GM12878 (cell line): ENCODE measurements around the gene EBF3. TPM values are rescaled to one million over a fixed set of nuclear protein-coding genes. Genes with fewer than 3 reads are reported as not detected.

Experiments used
- ATAC-seq: fragments of 200-7000 bp; cut with Tn5 transposase; 3 replicates; pipeline ENCODE4 v1.9.1; 2020; ENCODE audit warnings: mild to moderate bottlenecking, moderate library complexity
- BruUV-seq: library from RNA; stranded (reverse); fragments of 400-500 nt; replicated peaks from 2 replicates; lab custom pipeline; 2021; lab: Mats Ljungman, UMichigan
- CTCF ChIA-PET: fragments of 300-600 bp; sonication (Branson Sonifier 250); formaldehyde crosslinking; extraction: SDS; loops from one replicate; lab custom pipeline; 2021; ENCODE audit warnings: inconsistent platforms; lab: Yijun Ruan, JAX
- POLR2A ChIA-PET: fragments of 350-600 bp; formaldehyde crosslinking; extraction: SDS; loops from one replicate; lab custom pipeline; 2021; ENCODE audit warnings: inconsistent platforms; lab: Charles Lee
- RAD21 ChIA-PET: fragments of 300-600 bp; sonication (Branson Sonifier 250); formaldehyde crosslinking; loops from one replicate; lab custom pipeline; 2023; ENCODE audit warnings: antibody characterized with exemption; ENCODE audit not compliant: unreplicated experiment; lab: Charles Lee
- SMC1A ChIA-PET: fragments of 300-600 bp; sonication (Branson Sonifier 250); formaldehyde crosslinking; loops from one replicate; lab custom pipeline; 2023; ENCODE audit not compliant: unreplicated experiment, uncharacterized antibody; lab: Charles Lee
- DNase-seq: peaks from one replicate; pipeline ENCODE4 v3.0.0-alpha.2; 2011; ENCODE audit warnings: low read depth, low spot score
- FAIRE-seq: peaks from 3 replicates; lab custom pipeline; 2011; peaks lifted over from hg19 to GRCh38; lab: Jason Lieb, UNC
- H2AFZ ChIP-seq: 2 replicates; pipeline ENCODE4 v1.6.0; 2011; ENCODE audit warnings: low read depth, low read length, control low read depth; ENCODE audit not compliant: control insufficient read depth
- H3K27ac ChIP-seq: 2 replicates; pipeline ENCODE4 v1.5.1; 2011; ENCODE audit warnings: control low read depth; ENCODE audit not compliant: control insufficient read depth, insufficient read depth
- H3K27me3 ChIP-seq, 2 experiments: replicated peaks in 1 of 2; 2 replicates each; pipeline versions ENCODE4 v1.6.0 to v1.6.1; 2011; ENCODE audit warnings: low read length in 1 of 2; ENCODE audit not compliant: control insufficient read depth in 2 of 2, insufficient read depth in 2 of 2
- H3K36me3 ChIP-seq, 2 experiments: 2 replicates each; pipeline ENCODE4 v1.5.1; 2011; ENCODE audit warnings: low read length in 1 of 2; ENCODE audit not compliant: control insufficient read depth in 2 of 2, insufficient read depth in 2 of 2
- H3K4me1 ChIP-seq: 2 replicates; pipeline ENCODE4 v1.6.1; 2011; ENCODE audit warnings: mild to moderate bottlenecking, low read length, moderate library complexity, mixed read lengths; ENCODE audit not compliant: control insufficient read depth, insufficient read depth
- H3K4me2 ChIP-seq: 2 replicates; pipeline ENCODE4 v1.6.0; 2011; ENCODE audit warnings: control low read depth; ENCODE audit not compliant: control insufficient read depth, insufficient read depth
- H3K4me3 ChIP-seq: fragments of 200-600 bp; sonication (generic); 2 replicates; pipeline ENCODE4 v1.5.1; 2016
- H3K79me2 ChIP-seq: 2 replicates; pipeline ENCODE4 v1.6.0; 2011; ENCODE audit warnings: low read length; ENCODE audit not compliant: control insufficient read depth, insufficient read depth
- H3K9ac ChIP-seq: 2 replicates; pipeline ENCODE4 v1.8.0; 2011; ENCODE audit warnings: low read length, control low read depth, mixed read lengths; ENCODE audit not compliant: control insufficient read depth, insufficient read depth
- H3K9me3 ChIP-seq: replicated peaks from 3 replicates; pipeline ENCODE4 v1.5.1; 2011; ENCODE audit warnings: mild to moderate bottlenecking, low read length; ENCODE audit not compliant: control insufficient read depth, insufficient read depth
- H4K20me1 ChIP-seq: 2 replicates; pipeline ENCODE4 v1.6.0; 2011; ENCODE audit not compliant: control insufficient read depth, insufficient read depth
- EGR1 ChIP-seq, 2 experiments: IDR thresholded peaks; 1 replicate in 1 of 2; 2 replicates in 1 of 2; pipeline ENCODE4 v1.6.1; 2011 to 2012; ENCODE audit warnings: low read depth in 2 of 2, low read length in 2 of 2, borderline replicate concordance in 1 of 2, mild to moderate bottlenecking in 1 of 2, moderate library complexity in 1 of 2
- NBN ChIP-seq: fragments of 450-650 bp; IDR thresholded peaks from 2 replicates; pipeline ENCODE4 v1.6.1; 2016
- NKRF ChIP-seq: fragments of 450-650 bp; conservative IDR thresholded peaks from 2 replicates; pipeline ENCODE4 v1.6.1; 2017; ENCODE audit warnings: mild to moderate bottlenecking, moderate library complexity
- PML ChIP-seq: IDR thresholded peaks from 2 replicates; pipeline ENCODE4 v1.6.1; 2012; ENCODE audit warnings: low read length, inconsistent platforms
- RAD51 ChIP-seq: fragments of 450-650 bp; IDR thresholded peaks from 2 replicates; pipeline ENCODE4 v1.6.1; 2016; ENCODE audit warnings: moderate library complexity, mild to moderate bottlenecking, inconsistent platforms
- SIX5 ChIP-seq: IDR thresholded peaks from 2 replicates; pipeline ENCODE4 v1.6.1; 2011; ENCODE audit warnings: mild to moderate bottlenecking, low read depth, low read length, moderate library complexity; ENCODE audit not compliant: severe bottlenecking
- ZNF384 ChIP-seq: IDR thresholded peaks from 2 replicates; pipeline ENCODE4 v1.6.1; 2012; ENCODE audit warnings: low read depth, mild to moderate bottlenecking, low read length, improper control_type of control experiment, borderline replicate concordance
- WGBS: methylation state at CpG from one replicate; pipeline ENCODE4 v1.1.6; 2016; ENCODE audit warnings: low lambda C conversion rate; ENCODE audit not compliant: insufficient replicate concordance, insufficient coverage; ENCODE audit errors: missing lambda C conversion rate; 5-methylcytosine and 5-hydroxymethylcytosine counted together
- in situ Hi-C: fragments of 300-500 bp; cut with MboI; formaldehyde crosslinking; loops from 9 replicates; pipeline ENCODE4 v1.14.3; 2018; ENCODE audit warnings: mixed read lengths
- intact Hi-C: fragments of 100-400 bp; cut with micrococcal nuclease; formaldehyde crosslinking; loops from one replicate; pipeline ENCODE4 v1.14.2; 2022; ENCODE audit not compliant: unreplicated experiment
- polyA plus RNA-seq, 11 experiments: library from polyadenylated mRNA; depleted of rRNA in 4 of 11; unstranded in 6 of 11; stranded (reverse) in 5 of 11; fragments of >200 nt; fragmentation: Nextera tagmentation in 4 of 11; fragmentation: Illumina TruSeq in 1 of 11; extraction: Ambion mirVana in 4 of 11; extraction: Trizol in 1 of 11; gene quantifications; 1 replicate in 1 of 11; 2 replicates in 10 of 11; pipeline versions ENCODE4 v1.2.1 to v1.2.3, GENCODE V29; 2011 to 2016; ENCODE audit warnings: inconsistent platforms in 2 of 11, missing spikeins in 2 of 11, low read depth in 1 of 11
- total RNA-seq, 4 experiments: library from RNA; depleted of rRNA in 3 of 4; stranded (reverse); fragments of >200 nt in 3 of 4; fragmentation: Illumina TruSeq in 1 of 4; extraction: Trizol in 1 of 4; gene quantifications; 2 replicates each; pipeline versions ENCODE4 v1.2.1 to v1.2.3, GENCODE V29; 2013 to 2021

The EBF3 gene
- total and polyA plus RNA-seq, 10 of the 15 experiments (the other 5 are each of a cell fraction or from before 2014, with no cell fraction given), result not detected

- no peak for TF ChIP-seq EGR1 (IDR thresholded peaks at IDR 0.05; ENCODE audit: borderline replicate concordance in 1 of 2, low read depth in 2 of 2, low read length in 2 of 2)
Observed at GRCh38 chr10:129965959-129966358, 1.9 kb upstream of the EBF3 start (continued).

GRCh38 chr10:129965425-129965808 is 1.3 kb upstream of the EBF3 start:
- no peak for TF ChIP-seq NKRF
- TF ChIP-seq ZNF384, result no peak
- no peak for TF ChIP-seq NBN
- no peak for TF ChIP-seq SIX5
- TF ChIP-seq PML, result no peak
- no peak for TF ChIP-seq RAD51
- Histone ChIP-seq H3K79me2 (no peaks in the 10 kb centered on the region), H3K27ac (no peak overlapping the region), H3K4me2 (no peak overlapping the region), H3K36me3 (no peaks in the 10 kb centered on the region; a peak in 1 of 4 replicates), H3K27me3 (peaks cover 7 to 25% of the 10 kb centered on the region in 2 experiments), H3K4me1 (no peaks in the 10 kb centered on the region), H4K20me1 (no peaks in the 10 kb centered on the region), H3K4me3 (no peak overlapping the region), H3K9ac (no peak overlapping the region), H2AFZ (no peak overlapping the region), H3K9me3 (no peaks in the 10 kb centered on the region; the same call in 2 of the 3 replicates)
- WGBS, result 30% methylated on average over 15 of the region's 15 CpGs
- RAD21 ChIA-PET, result no interaction called here
- CTCF ChIA-PET, result no interaction called here
- SMC1A ChIA-PET, result no interaction called here
- DNase-seq (no peak), FAIRE-seq (no peak), ATAC-seq (no peak)
- intact Hi-C loops, result loop anchor here (5.0 kb wide), 1 partner anchor 933 kb away; no protein-coding TSS in a partner anchor
- in situ Hi-C loops, result no loop called here
- POLR2A ChIA-PET, result no interaction called here
- no TSS peak for BruUV-seq
